Activated T-helper 17 cell treated with anti-CD3 and anti-CD28 coated beads, Interleukin-2, amount 50 U/mL, for 72 hours (primary cell): ENCODE data around the gene WSB1. TPM values are rescaled to one million over a fixed set of nuclear protein-coding genes. Genes with fewer than 3 reads are reported as not detected.
"Not testable (repeated sequence)": the region's sequence is repeated elsewhere in the genome, so short reads cannot be mapped to it uniquely, and the experiment has no call there.

Experiments used
- ATAC-seq: fragments of 150-1000 bp; cut with Tn5 transposase; replicated peaks from 2 replicates; pipeline ENCODE4 v1.10.0; 2021; ENCODE audit warnings: mild to moderate bottlenecking, moderate library complexity
- H3K27ac Mint-ChIP-seq: one replicate; pipeline ENCODE4 v1.8.0; 2022; ENCODE audit warnings: mixed read lengths
- H3K27me3 Mint-ChIP-seq: one replicate; pipeline ENCODE4 v1.8.0; 2022; ENCODE audit warnings: mixed read lengths
- H3K36me3 Mint-ChIP-seq: one replicate; pipeline ENCODE4 v1.8.0; 2022; ENCODE audit warnings: low read depth, mild to moderate bottlenecking, mixed read lengths
- H3K4me1 Mint-ChIP-seq: one replicate; pipeline ENCODE4 v1.8.0; 2022; ENCODE audit warnings: mixed read lengths
- H3K4me3 Mint-ChIP-seq: one replicate; pipeline ENCODE4 v1.8.0; 2022; ENCODE audit warnings: mild to moderate bottlenecking, mixed read lengths
- H3K9me3 Mint-ChIP-seq: one replicate; pipeline ENCODE4 v1.8.0; 2022; ENCODE audit warnings: mixed read lengths
- total RNA-seq, 2 donors: library from RNA; stranded (reverse); gene quantifications; one replicate each; pipeline ENCODE4 v1.2.3, GENCODE V29; 2022

The WSB1 gene, protein sequence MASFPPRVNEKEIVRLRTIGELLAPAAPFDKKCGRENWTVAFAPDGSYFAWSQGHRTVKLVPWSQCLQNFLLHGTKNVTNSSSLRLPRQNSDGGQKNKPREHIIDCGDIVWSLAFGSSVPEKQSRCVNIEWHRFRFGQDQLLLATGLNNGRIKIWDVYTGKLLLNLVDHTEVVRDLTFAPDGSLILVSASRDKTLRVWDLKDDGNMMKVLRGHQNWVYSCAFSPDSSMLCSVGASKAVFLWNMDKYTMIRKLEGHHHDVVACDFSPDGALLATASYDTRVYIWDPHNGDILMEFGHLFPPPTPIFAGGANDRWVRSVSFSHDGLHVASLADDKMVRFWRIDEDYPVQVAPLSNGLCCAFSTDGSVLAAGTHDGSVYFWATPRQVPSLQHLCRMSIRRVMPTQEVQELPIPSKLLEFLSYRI
- 100 to 1,000 TPM; 118 to 403 TPM for total RNA-seq

DNA sequence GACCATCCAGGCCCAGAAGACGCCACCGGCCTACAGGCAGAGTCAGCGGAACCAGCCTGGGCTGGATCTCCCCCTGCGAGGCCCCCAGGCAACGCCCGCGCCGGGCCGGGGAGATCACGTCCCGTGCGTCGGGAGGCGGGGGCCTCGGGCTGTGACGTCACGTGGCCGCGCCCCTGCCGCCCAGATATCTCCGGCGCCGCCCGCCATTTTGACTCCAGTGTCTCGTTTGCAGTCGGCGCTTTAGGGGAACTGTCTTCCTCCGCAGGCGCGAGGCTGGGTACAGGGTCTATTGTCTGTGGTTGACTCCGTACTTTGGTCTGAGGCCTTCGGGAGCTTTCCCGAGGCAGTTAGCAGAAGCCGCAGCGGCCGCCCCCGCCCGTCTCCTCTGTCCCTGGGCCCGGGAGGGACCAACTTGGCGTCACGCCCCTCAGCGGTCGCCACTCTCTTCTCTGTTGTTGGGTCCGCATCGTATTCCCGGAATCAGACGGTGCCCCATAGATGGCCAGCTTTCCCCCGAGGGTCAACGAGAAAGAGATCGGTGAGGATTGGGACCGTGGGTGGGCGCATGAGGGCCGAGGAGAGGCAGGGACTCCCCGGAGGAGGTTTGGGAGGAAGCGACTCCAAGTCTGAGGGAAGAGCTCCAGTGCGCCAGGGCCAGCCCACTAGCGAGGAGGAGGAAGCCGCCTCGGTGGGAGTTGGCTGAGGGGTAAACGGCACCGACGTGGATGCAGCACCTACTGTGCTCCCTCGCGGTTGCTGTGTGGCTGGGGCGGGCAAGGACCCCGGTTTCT lies at the start of gene WSB1:
WSB1 (plus strand) TSS at position 217 of the 791 bp plus-strand sequence; CDS start at position 499, 282 bp downstream.
- ATAC-seq = peak; percentile 87
- Mint-ChIP-seq H3K27me3 (no peaks in the 10 kb centered on the region), H3K36me3 (peaks cover 52% of the 10 kb centered on the region), H3K27ac (peak within 1 kb of the TSS; percentile 99), H3K4me3 (peak within 1 kb of the TSS; percentile 99), H3K9me3 (no peaks in the 10 kb centered on the region), H3K4me1 (peaks cover 13% of the 10 kb centered on the region)

DNA sequence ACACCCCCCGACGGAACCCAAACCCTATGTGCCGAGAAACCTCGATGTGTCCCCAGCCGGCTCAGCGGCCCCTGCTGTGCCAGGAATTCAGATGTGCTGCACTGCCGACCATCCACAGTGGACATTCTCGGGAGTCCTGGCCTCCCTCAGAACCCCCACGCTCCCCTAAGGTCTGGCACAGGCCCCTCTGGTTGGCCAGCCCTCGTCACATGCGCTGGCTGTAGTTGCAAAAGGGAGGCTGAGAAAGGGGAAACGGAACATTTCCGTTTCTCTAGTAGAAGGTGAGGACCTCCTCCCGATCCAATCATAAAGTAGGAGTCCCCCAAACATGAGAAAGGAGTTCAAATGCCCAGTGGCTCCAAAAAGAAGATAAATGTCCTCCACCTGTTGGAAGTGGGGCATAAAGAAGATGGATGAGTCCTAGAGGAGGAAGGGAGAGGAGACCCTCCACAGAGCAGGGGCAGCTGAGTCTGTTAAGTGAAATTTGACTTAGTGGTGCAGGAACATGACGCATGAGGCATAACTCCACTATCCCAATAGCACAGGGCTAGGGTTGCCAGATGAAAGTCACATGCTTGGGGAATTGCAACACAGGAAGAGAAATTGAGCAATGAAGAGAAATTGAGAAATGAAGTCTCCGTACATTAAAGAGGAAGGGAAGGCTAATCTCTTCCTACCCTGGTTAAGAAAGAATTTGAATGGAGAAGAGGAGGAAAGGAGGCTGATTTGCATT lies 49.3 kb upstream of the WSB1 start:
- no peak overlapping the region for H3K4me3 Mint-ChIP-seq
- peaks cover 14% of the 10 kb centered on the region for H3K27me3 Mint-ChIP-seq
- no peak for ATAC-seq
- H3K4me1 Mint-ChIP-seq = no peaks in the 10 kb centered on the region
- no peaks in the 10 kb centered on the region for H3K9me3 Mint-ChIP-seq
- no peak overlapping the region for H3K27ac Mint-ChIP-seq
- no peaks in the 10 kb centered on the region for H3K36me3 Mint-ChIP-seq

DNA sequence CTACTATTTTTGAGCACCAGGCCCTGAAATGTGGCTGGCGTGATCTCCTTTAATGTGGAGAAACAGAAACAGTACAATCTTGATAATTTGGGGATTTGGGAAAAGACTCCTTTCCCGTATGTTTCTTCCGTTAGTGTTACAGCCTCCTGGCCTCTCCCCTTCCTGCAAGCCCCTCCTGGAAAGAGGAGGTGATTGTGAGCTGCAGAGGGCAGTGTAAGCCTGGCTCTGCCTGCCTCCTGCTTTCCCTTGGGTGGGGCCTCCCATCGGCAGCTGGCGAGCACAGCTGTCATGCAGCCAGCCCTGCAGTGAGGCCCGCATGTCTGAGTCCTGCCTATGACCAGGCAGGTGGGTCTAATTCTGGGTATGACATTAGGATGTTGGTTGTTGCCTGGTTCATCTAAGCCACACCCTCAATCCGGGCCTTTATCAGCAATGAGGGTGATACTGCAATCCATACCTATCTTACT lies 48.7 kb upstream of the WSB1 start:
- H3K4me1 Mint-ChIP-seq = no peaks in the 10 kb centered on the region
- ATAC-seq = peak; percentile 90
- peaks cover 14% of the 10 kb centered on the region for H3K27me3 Mint-ChIP-seq
- no peaks in the 10 kb centered on the region for H3K9me3 Mint-ChIP-seq
- H3K4me3 Mint-ChIP-seq = no peak overlapping the region
- H3K36me3 Mint-ChIP-seq = no peaks in the 10 kb centered on the region
- H3K27ac Mint-ChIP-seq = no peak overlapping the region

DNA sequence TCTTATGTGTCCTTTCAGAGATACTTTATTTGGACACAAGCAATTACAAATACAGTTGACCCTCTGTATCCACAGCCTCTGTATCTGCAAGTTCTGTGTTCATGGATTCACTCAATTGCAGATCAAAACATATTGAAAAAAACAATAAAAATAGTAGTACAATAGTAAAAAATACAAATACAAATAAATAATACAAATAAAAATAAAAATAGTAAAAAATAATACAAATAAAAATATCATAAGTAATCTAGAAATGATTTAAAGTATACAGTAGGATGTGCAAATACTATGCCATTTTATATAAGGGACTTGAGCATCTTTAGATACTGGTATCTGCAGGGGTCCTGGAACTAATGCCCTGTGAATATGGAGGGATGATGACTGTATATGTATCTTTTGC lies 47.4 kb upstream of the WSB1 start:
- ATAC-seq = no peak
- Mint-ChIP-seq H3K9me3 (no peaks in the 10 kb centered on the region), H3K27ac (no peak overlapping the region)

DNA sequence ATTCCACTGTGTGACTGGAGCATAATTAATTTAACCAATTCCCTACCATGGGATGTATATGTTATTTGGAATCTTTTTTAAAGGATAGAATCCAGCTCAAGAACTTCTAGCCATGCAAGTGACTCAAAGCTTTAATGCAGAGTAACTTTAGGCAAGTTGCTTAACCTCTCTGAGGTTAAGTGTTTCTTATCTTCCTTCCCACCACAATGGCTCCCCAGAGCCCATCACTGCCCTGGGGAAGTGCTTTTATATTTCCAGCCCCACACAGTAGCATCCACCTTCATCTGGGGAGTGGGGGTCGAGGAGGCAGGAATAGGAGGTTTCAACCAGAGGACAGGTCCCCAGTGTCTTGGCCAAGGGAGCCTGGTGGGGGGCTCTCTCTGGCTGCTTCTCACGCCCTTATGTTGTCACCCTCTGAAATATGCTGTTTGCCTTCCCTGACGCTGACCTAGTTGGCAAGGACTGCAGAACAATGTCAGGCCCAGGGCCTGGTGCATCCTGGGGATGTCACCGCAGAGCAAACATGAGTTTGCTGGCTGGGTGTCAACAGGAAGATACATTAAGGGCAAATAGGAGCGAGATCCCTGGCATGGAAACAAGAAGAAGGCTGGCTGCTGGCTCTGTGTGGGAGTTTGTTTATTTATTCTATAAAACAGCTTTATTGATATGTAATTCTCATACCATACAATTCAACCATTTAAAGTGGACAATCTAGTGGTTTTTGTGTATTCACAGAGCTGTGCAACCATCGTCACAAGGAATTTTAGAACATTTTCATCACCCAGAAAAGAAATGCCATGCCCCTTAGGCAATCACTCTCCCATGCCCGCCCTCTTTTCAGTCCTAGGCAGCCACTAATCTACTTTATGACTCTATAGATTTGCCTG lies 46.6 kb upstream of the WSB1 start:
- Mint-ChIP-seq H3K27me3 (peaks cover 14% of the 10 kb centered on the region), H3K36me3 (no peaks in the 10 kb centered on the region), H3K27ac (no peak overlapping the region), H3K4me1 (no peaks in the 10 kb centered on the region), H3K4me3 (no peak overlapping the region), H3K9me3 (no peaks in the 10 kb centered on the region)
- no peak for ATAC-seq

More for the DNA sequence above, 47.4 kb upstream of the WSB1 start:
- Mint-ChIP-seq H3K27me3 (peaks cover 14% of the 10 kb centered on the region), H3K4me1 (no peaks in the 10 kb centered on the region), H3K4me3 (no peak overlapping the region), H3K36me3 (no peaks in the 10 kb centered on the region)

DNA sequence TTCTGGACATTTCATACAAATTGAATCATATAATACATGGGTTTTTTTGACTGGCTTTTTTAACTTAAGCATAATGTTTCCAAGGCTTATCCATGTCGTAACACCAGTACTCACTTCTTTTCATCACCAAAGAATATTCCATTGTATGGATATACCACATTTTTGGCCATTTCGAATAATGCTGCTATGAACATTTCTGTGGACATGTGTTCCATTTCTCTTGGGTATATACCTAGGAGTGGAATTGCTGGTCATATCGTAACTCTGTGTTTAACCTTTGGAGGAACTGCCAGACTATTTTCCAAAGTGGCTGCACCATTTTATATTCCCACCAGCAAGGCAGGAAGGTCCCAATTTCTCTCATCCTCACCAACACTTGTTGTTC lies 46.0 kb upstream of the WSB1 start:
- Mint-ChIP-seq H3K27ac (no peak overlapping the region), H3K4me3 (no peak overlapping the region), H3K36me3 (no peaks in the 10 kb centered on the region), H3K4me1 (no peaks in the 10 kb centered on the region), H3K9me3 (no peaks in the 10 kb centered on the region), H3K27me3 (peaks cover 7% of the 10 kb centered on the region)
- no peak for ATAC-seq

DNA sequence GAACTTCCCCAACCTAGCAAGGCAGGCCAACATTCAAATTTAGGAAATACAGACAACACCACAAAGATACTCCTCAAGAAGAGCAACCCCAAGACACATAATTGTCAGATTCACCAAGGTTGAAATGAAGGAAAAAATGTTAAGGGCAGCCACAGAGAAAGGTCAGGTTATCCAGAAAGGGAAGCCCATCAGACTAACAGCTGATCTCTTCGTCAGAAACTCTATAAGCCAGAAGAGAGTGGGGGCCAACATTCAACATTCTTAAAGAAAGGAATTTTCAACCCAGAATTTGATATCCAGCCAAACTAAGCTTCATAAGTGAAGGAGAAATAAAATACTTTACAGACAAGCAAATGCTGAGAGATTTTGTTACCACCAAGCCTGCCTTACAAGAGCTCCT lies 43.1 kb upstream of the WSB1 start:
- H3K9me3 Mint-ChIP-seq, H3K36me3 Mint-ChIP-seq, H3K27me3 Mint-ChIP-seq, H3K27ac Mint-ChIP-seq, H3K4me3 Mint-ChIP-seq, H3K4me1 Mint-ChIP-seq, ATAC-seq: not testable (repeated sequence)

DNA sequence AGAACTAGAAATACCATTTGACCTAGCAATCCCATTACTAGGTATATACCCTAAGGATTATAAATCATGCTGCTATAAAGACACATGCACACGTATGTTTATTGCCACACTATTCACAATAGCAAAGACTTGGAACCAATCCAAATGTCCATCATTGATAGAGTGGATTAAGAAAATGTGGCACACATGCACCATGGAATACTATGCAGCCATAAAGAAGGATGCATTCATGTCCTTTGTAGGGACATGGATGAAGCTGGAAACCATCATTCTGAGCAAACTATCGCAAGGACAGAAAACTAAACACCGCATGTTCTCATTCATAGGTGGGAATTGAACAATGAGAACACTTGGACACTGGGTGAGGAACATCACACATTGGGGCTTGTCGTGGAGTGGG lies 39.1 kb upstream of the WSB1 start:
- ATAC-seq, H3K36me3 Mint-ChIP-seq, H3K9me3 Mint-ChIP-seq, H3K4me1 Mint-ChIP-seq, H3K4me3 Mint-ChIP-seq, H3K27me3 Mint-ChIP-seq, H3K27ac Mint-ChIP-seq: not testable (repeated sequence)

DNA sequence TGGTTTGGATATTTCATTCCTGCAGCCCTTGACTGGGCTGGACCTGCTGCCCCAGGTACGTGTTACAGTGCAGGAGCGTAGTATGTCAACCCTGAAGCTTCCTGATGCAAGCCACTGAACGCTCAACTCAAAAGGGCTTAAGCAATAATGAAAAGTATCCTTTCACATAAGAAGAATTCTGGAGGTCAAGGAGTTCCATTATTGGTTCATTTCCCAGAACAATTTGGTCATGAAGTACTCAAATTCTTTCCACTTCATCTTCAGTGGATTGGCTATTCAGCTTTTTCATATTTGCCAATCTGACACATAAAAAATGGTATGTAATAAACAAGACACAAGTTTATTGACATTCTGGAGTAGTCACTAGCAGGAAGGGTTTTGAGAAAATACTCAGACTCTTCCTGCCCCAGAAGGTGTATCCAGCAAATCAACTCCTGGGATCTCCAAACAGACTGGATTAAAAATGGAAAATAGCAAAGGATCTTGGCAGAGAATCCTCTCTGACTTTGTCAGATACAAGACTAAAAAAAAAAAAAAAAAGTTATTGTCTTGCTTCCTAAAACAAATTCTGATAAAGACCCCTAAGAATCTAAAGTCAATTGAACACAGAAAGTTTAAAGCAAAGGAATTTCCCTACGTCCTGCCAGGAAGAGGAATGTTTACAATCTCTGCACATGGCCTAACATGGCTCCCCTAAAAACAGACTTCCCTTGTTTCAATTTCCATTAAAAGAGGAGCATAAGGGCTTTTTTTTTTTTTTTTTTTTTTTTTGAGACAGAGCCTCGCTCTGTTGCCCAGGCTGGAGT lies 37.5 kb upstream of the WSB1 start:
- Mint-ChIP-seq H3K4me1 (no peaks in the 10 kb centered on the region), H3K9me3 (no peaks in the 10 kb centered on the region), H3K27ac (no peak overlapping the region), H3K4me3 (no peak overlapping the region), H3K36me3 (no peaks in the 10 kb centered on the region), H3K27me3 (no peaks in the 10 kb centered on the region)
- ATAC-seq = no peak

DNA sequence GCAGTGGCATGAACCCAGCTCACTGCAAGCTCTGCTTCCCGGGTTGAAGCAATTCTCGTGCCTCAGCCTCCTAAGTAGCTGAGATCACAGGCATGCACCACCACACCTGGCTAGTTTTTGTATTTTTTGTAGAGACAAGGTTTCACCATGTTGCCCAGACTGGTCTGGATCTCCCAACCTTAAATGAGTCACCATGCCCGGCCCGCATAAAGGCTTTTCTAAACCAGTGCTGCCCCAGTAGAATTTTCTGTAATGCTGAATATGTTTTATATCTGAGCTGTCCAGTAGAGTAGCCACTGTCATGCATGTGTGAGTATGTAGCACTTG lies 36.9 kb upstream of the WSB1 start:
- H3K36me3 Mint-ChIP-seq = no peaks in the 10 kb centered on the region
- no peak overlapping the region for H3K27ac Mint-ChIP-seq
- peaks cover 4% of the 10 kb centered on the region for H3K9me3 Mint-ChIP-seq
- peaks cover 4% of the 10 kb centered on the region for H3K4me1 Mint-ChIP-seq
- H3K4me3 Mint-ChIP-seq = no peak overlapping the region
- H3K27me3 Mint-ChIP-seq = peaks cover 5% of the 10 kb centered on the region
- no peak for ATAC-seq

DNA sequence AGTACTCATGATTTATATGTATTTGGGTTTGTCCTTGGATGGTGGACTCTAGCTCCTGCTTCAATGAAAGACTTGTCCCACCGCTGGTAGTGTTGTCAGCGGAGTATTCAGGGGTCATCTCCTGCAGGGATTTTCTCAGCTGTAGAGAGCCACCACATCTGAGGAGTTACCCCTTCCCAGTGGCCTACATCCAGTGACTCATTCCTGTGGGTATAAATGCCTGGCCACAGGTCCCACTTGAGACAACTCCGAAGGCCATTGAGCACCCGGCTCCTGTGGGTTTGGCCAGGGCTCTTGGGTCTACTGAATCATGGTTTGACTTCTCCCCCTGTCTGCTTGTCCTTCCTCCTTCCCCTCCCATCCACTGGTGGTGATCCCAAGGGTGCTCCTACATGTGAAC lies 34.6 kb upstream of the WSB1 start:
- Mint-ChIP-seq H3K9me3 (peaks cover 4% of the 10 kb centered on the region), H3K27me3 (peaks cover 7% of the 10 kb centered on the region), H3K27ac (no peak overlapping the region), H3K36me3 (no peaks in the 10 kb centered on the region), H3K4me1 (peaks cover 4% of the 10 kb centered on the region), H3K4me3 (no peak overlapping the region)
- ATAC-seq = no peak

DNA sequence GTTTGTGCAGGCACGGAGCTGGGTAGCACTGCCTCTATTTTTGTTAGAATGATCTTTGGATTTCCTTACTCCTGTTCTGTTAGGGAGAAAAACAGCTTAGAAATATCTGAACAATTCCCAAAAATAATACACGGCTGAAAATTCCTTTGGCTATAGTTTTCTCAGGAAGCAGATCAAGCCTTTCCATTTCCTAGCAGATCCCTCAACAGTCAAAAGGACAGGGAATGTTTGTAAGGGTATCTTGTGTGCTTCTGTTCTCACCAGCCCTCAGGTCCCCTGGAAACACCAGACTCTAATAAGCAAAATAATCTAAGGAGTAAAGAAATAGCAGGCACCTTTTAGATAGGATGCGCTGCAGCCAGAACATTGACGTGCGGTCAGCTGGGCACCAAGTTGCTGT lies 30.5 kb upstream of the WSB1 start:
- Mint-ChIP-seq H3K9me3 (peaks cover 4% of the 10 kb centered on the region), H3K27me3 (peaks cover 9% of the 10 kb centered on the region), H3K27ac (no peak overlapping the region), H3K4me1 (peaks cover 4% of the 10 kb centered on the region), H3K4me3 (no peak overlapping the region), H3K36me3 (no peaks in the 10 kb centered on the region)
- ATAC-seq = no peak

DNA sequence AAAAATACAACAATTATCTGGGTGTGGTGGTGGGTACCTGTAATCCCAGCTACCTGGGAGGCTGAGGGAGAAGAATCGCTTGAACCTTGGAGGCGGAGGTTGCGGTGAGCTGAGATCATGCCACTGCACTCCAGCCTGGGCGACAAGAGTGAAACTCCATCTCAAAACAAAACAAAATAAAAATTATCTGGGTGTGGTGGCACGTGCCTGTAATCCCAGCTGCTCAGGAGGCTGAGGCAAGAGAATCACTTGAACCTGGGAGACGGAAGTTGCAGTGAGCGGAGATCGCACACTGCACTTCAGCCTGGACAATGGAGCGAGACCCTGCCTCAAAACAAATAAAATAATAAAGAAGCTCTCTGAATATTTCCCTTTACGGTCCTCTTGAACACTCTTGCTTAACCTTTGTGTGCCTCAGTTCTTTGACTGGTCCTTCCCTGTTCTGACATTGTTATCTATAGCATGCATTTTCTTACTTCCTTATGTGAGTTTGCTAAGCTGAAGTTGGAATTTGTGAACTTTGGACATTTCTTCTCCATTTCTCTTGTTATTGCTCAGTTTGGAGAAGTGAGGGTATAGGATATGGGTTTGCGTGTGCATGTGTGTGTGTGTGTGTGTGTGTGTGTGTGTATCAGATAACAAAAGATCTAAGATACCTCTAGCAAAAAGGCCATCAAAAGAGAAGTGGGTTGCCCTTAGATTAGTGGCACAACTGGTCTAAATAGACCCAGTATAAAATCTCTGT lies 29.7 kb upstream of the WSB1 start:
- Mint-ChIP-seq H3K27me3 (peaks cover 9% of the 10 kb centered on the region), H3K27ac (no peak overlapping the region), H3K9me3 (peaks cover 4% of the 10 kb centered on the region), H3K4me1 (peaks cover 4% of the 10 kb centered on the region), H3K36me3 (no peaks in the 10 kb centered on the region), H3K4me3 (no peak overlapping the region)
- ATAC-seq = no peak
